BJ (cell line): ENCODE data around the gene ESYT3. TPM values are rescaled to one million over a fixed set of nuclear protein-coding genes. Genes with fewer than 3 reads are reported as not detected.

Experiments
- CTCF ChIA-PET: fragments of 350-600 bp; formaldehyde crosslinking; extraction: SDS; loops from one replicate; lab custom pipeline; 2021; ENCODE audit warnings: antibody characterized with exemption, inconsistent platforms; lab: Yijun Ruan, JAX
- POLR2A ChIA-PET: fragments of 300-600 bp; sonication (Branson Sonifier 250); formaldehyde crosslinking; extraction: SDS; loops from one replicate; lab custom pipeline; 2021; ENCODE audit warnings: antibody characterized with exemption; lab: Charles Lee
- DNase-seq: peaks from one replicate; pipeline ENCODE4 v3.0.0-alpha.2; 2011; ENCODE audit warnings: low read depth
- H3K27me3 ChIP-seq: 2 replicates; pipeline ENCODE4 v1.6.0; 2011; ENCODE audit warnings: low read length; ENCODE audit not compliant: control insufficient read depth, insufficient read depth
- H3K36me3 ChIP-seq: 2 replicates; pipeline ENCODE4 v1.5.1; 2011; ENCODE audit warnings: low read length; ENCODE audit not compliant: control insufficient read depth, insufficient read depth
- H3K4me3 ChIP-seq: 2 replicates; pipeline ENCODE4 v1.5.1; 2011; ENCODE audit warnings: low read depth, mild to moderate bottlenecking, control low read depth, low read length
- CTCF ChIP-seq: IDR thresholded peaks from 2 replicates; pipeline ENCODE4 v1.5.1; 2011; ENCODE audit warnings: low read depth, mild to moderate bottlenecking, control low read depth, inconsistent platforms, low read length, moderate library complexity; ENCODE audit not compliant: insufficient read depth
- polyA plus RNA-seq: library from polyadenylated mRNA; depleted of rRNA; stranded (reverse); fragments of >200 nt; gene quantifications from 2 replicates; pipeline ENCODE4 v1.2.3, GENCODE V29; 2011

ESYT3 gene
- polyA plus RNA-seq, 1 experiment = 0.09 TPM

GRCh38 chr3:138496436-138496835 is 62.0 kb downstream of the ESYT3 start:
- H3K4me3 ChIP-seq = no peak overlapping the region
- no peak for DNase-seq
- TF ChIP-seq CTCF = no peak
- ChIA-PET CTCF (interaction anchor here (1.0 to 1.5 kb wide), 2 partner anchors 8 to 98 kb away, joined by 3 read pairs; partner anchors contain the start of gene CEP70), POLR2A (no interaction called here)
- no peaks in the 10 kb centered on the region for H3K36me3 ChIP-seq
- H3K27me3 ChIP-seq = no peaks in the 10 kb centered on the region

GRCh38 chr3:138497021-138497420 is 62.6 kb downstream of the ESYT3 start:
- no peaks in the 10 kb centered on the region for H3K27me3 ChIP-seq
- no peak for DNase-seq
- CTCF ChIA-PET = no interaction called here
- H3K4me3 ChIP-seq = no peak overlapping the region
- POLR2A ChIA-PET = no interaction called here
- no peaks in the 10 kb centered on the region for H3K36me3 ChIP-seq
- TF ChIP-seq CTCF = no peak

- no peak for DNase-seq
- no peak for TF ChIP-seq CTCF
- H3K27me3 ChIP-seq = no peaks in the 10 kb centered on the region
- no peak overlapping the region for H3K4me3 ChIP-seq
- no peaks in the 10 kb centered on the region for H3K36me3 ChIP-seq
- ChIA-PET CTCF (no interaction called here), POLR2A (no interaction called here)
Measured at GRCh38 chr3:138497851-138498250, 63.4 kb downstream of the ESYT3 start.

GRCh38 chr3:138498991-138499390 is 64.6 kb downstream of the ESYT3 start:
- ChIA-PET CTCF (interaction anchor here (0.6 kb wide), 1 partner anchor 349 kb away, joined by 3 read pairs; no protein-coding TSS in a partner anchor), POLR2A (no interaction called here)
- no peak for TF ChIP-seq CTCF
- DNase-seq = no peak
- Histone ChIP-seq H3K27me3 (no peaks in the 10 kb centered on the region), H3K4me3 (no peak overlapping the region), H3K36me3 (no peaks in the 10 kb centered on the region)

DNA sequence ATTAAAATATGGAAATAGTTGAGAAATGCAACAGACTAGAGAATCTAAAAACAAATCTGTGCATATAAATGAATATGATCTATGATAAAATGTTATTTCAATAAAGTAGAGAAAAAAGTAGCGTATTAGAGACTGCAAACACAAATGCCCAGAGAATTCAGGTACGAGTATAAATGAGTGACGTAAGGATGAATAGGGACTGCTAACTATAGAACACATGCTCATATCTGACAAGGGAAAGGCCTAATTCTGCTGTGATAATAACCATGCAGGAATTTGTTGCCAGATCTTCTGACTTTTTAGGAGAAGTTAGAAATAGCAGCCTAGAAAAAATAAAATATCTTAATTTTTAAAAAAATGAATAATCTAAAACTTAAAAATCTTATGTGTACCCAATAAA is 73.1 kb downstream of the ESYT3 start:
- Histone ChIP-seq H3K4me3 (no peak overlapping the region), H3K36me3 (no peaks in the 10 kb centered on the region), H3K27me3 (no peaks in the 10 kb centered on the region)
- DNase-seq = no peak
- no peak for TF ChIP-seq CTCF
- POLR2A ChIA-PET = no interaction called here
- CTCF ChIA-PET = no interaction called here
